B cell (primary cell): ENCODE measurements around the gene CCDC34.

Experiments used
- EZH2 ChIP-seq: IDR thresholded peaks from 2 replicates; pipeline ENCODE4 v1.6.1; 2012; ENCODE audit warnings: borderline replicate concordance, low read depth, mild to moderate bottlenecking, moderate library complexity, low read length; ENCODE audit not compliant: insufficient read depth, poor library complexity, severe bottlenecking
- TF ChIP-seq, protein P1 (sequence below): fragments of 200-600 bp; IDR thresholded peaks from one replicate; pipeline ENCODE4 v1.8.0; 2022; ENCODE audit warnings: antibody characterized with exemption, mild to moderate bottlenecking

DNA sequence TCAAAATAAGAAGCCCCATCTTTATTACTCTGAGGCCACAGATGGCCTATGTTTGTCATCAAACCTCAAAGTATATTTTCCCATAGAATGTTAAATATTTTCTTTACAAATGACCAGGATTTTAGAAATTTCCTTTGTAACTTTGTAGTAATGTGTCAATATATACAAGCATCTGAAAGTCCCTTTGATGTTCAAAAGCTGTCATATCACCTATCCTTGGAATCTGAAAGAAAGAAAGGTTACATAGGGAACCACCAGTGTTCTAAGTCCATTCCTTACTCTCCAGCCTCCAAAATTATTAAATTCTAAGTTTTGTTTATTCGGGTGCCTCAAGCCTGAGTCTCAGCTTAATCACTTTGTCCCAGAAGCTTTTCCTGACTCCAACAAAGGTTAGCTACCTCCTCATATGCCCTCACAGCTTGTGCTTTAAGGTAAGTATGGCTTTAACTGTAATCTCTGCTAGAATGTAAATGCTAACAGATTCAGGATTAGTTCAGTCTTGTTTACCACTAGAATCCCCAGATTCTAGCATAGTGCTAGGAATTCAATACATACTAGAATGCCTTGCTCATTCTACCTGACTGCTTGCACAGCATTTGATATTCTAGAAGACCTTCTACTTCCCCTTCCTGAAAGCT is 32.3 kb downstream of the CCDC34 start:
- TF ChIP-seq, protein P1, sequence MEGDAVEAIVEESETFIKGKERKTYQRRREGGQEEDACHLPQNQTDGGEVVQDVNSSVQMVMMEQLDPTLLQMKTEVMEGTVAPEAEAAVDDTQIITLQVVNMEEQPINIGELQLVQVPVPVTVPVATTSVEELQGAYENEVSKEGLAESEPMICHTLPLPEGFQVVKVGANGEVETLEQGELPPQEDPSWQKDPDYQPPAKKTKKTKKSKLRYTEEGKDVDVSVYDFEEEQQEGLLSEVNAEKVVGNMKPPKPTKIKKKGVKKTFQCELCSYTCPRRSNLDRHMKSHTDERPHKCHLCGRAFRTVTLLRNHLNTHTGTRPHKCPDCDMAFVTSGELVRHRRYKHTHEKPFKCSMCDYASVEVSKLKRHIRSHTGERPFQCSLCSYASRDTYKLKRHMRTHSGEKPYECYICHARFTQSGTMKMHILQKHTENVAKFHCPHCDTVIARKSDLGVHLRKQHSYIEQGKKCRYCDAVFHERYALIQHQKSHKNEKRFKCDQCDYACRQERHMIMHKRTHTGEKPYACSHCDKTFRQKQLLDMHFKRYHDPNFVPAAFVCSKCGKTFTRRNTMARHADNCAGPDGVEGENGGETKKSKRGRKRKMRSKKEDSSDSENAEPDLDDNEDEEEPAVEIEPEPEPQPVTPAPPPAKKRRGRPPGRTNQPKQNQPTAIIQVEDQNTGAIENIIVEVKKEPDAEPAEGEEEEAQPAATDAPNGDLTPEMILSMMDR, result no peak
- no peak for TF ChIP-seq EZH2
